Right ventricle myocardium inferior (tissue), 1 donor: ENCODE data around the gene FDX1. TPM values are rescaled to one million over a fixed set of nuclear protein-coding genes. Genes with fewer than 3 reads are reported as not detected.

ENCODE experiments used
- ATAC-seq: fragments of 200-7000 bp; cut with Tn5 transposase; one replicate; pipeline ENCODE4 v1.9.1; 2020; ENCODE audit warnings: mild to moderate bottlenecking, moderate library complexity
- DNase-seq: peaks from one replicate; pipeline ENCODE4 v3.0.0; 2021; ENCODE audit errors: missing footprints
- intact Hi-C: fragments of 100-400 bp; cut with DNase I; formaldehyde crosslinking; loops from one replicate; pipeline ENCODE4 v1.11.0; 2022
- total RNA-seq: library from RNA; stranded (reverse); fragmentation: NEBNext Ultra II Directional; extraction: Animal tissue kit (Norgen Biotek cat#: 25700); gene quantifications from one replicate; pipeline ENCODE4 v1.2.1, GENCODE V29; 2021
- donor health status: DM: no; HTN: yes; CAD: no; lungs with severe emphysema.

The FDX1 gene
- total RNA-seq, 1 donor from 2014 or later, result 22.5 TPM

GRCh38 chr11:110490886-110491285, 61.1 kb downstream of the FDX1 start:
- no peak for DNase-seq
- ATAC-seq, result no peak
- intact Hi-C loops, result no loop called here

DNA sequence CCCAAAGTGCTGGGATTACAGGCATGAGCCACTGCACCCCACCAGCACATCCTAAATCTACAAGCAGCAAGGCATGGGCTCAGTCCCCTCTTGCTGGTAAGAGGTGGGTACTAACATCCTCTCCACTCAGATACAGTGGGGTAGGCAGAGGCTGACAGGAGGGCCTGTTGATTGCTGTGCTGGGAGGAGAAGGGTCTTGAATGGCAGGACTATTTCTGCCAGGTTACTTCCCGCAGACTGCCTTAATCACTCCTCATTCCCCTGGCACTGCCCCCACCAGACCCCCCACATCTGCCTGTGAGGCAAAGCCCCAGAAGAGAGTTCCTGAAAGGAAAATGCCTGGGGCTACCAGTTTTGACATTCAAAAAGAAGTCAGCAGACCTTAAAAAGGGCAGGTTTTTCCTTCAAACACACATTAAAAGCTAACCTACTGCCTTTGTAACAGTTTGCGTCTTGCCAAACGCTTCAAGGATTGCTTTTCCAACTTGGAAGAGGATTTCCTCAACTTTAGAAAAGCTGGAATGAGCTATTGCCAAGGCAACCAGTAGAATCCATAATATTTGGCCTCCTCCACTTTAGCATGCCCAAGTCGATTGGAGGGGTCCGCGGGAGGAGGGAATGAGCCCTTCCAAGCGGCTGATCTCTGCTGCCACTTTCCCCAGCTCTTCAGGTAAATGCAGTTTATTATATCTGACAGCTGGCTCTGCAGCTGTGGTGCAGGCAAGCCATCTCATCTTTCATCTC, 62.0 kb downstream of the FDX1 start:
- intact Hi-C loops, result no loop called here
- DNase-seq (peak; percentile 33), ATAC-seq (no peak)

DNA sequence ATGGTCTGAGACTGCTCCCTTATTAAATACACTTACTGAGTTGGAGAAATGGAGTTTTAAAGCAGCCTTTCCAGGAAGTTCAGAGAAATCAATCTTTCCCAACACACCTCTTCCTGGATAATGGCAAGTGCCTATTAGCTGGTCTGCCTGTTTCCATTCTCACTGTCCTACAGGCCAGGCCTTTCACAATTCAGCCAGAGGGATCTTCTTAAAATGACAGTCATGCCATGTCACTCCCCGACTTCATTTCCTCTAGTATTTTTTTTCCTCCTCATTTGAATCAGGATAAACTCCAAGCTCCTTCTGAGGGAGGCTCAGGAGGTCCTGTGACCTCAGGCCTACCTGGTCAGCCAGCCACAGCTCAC, 62.6 kb downstream of the FDX1 start:
- intact Hi-C loops, result no loop called here
- DNase-seq (no peak), ATAC-seq (no peak)

DNA sequence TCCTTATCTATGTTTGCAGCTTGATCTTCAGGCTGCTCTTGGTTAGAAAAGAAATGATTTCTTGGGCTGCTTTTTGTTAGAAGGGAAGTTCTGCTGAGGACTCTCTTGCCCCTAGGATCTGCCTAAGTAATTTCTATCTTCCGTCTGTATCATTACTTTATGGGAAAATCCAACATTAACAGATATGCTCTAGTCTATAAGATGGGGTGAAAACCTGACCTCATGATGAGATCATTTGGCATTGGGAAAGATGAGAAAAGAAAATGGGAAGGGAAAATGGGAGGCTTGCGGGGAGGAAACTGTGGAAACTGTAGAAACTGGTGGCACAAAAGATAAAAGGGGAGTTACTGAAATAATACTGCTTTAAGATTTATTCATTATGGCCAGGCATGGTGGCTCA, 63.6 kb downstream of the FDX1 start:
- ATAC-seq (no peak), DNase-seq (no peak)
- intact Hi-C loops, result no loop called here

- DNase-seq, result no peak
- intact Hi-C loops, result no loop called here
- peak; percentile 79 for ATAC-seq
Observed at GRCh38 chr11:110497231-110497978, 67.7 kb downstream of the FDX1 start.

GRCh38 chr11:110501428-110501827, 71.7 kb downstream of the FDX1 start:
- intact Hi-C loops, result no loop called here
- no peak for DNase-seq

DNA sequence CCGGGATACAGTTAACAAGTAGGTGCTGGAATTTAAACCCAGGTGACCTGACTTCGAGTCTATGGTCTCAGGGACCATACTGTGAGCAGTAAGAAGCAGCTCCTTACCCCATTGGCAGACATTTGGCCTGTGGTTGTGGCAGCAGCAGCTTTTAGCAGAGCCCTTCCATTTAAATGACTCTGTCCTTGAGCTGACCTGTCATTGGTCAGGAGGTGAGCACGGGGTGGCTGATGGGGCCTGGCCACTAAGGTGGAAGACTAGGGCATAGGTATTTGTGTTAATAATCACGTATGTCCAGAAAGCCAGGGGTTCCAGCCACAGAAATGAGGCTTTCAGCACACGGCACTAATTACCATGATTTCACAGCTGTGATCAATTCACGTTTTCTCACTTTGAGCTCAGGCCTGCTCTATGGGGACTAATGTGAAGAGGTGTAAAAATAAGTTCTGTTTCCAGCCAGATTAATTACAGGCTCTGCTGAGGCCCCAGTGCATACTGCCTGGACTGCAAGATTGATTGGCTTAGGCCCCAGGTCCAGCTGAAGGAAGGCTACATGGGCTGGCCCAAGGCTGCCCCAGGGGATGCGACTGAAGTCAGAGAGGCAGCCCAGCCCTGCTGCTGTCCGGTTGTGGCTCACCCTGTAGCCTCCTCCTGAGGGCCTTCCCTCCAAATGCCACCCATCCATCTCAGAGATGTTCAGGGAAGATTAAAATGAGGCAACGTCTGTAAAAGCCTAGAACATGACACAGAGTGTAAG, 76.0 kb downstream of the FDX1 start:
- DNase-seq (peak; percentile 62), ATAC-seq (peak; percentile 79)
- intact Hi-C loops, result no loop called here

More at GRCh38 chr11:110501428-110501827, 71.7 kb downstream of the FDX1 start:
- ATAC-seq, result peak; percentile 48

DNA sequence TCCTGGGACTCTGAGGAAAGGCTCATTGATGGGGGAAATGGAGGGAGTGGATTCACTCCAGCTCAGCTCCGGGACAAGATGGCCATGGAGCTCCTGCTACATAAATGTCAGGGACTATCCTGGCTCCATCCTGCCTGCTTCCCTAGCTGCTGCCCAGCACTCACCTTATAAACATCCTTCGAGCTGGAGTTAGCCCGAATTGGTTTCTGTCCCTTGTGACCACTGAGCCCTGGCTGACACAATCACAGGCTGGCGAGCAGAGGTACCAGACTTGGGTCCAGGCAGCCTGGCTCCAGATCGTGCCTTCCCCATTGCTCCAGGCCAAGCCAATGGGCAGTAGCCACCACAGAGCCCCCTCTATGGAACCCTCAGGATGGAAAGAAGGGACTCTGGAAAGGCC, 77.6 kb downstream of the FDX1 start:
- ATAC-seq (no peak), DNase-seq (peak; percentile 50)
- intact Hi-C loops, result no loop called here

- no peak for ATAC-seq
- intact Hi-C loops, result no loop called here
- no peak for DNase-seq
Observed at GRCh38 chr11:110508786-110509185, 79.0 kb downstream of the FDX1 start.

DNA sequence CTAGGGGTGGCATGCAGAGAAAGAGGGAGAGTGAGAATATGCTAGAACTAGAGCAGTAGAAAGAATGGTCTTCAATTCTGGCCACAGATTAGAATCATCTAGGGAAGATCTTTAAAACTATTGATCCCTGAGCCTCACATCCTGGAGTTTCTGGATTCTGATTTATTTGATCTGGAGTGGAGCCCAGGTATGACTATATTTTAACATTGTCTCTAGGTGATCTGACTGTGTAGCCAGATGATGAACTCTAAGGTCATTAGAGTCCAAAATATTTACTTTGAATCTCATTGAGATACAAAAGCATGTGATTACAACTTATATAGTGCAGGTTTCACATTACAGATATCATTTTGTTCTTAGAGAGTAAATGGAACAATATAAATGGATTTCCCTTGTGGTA, 79.7 kb downstream of the FDX1 start:
- DNase-seq (no peak), ATAC-seq (no peak)
- intact Hi-C loops, result no loop called here

- ATAC-seq (no peak), DNase-seq (no peak)
- intact Hi-C loops, result no loop called here
Observed at GRCh38 chr11:110512026-110512425, 82.3 kb downstream of the FDX1 start.

DNA sequence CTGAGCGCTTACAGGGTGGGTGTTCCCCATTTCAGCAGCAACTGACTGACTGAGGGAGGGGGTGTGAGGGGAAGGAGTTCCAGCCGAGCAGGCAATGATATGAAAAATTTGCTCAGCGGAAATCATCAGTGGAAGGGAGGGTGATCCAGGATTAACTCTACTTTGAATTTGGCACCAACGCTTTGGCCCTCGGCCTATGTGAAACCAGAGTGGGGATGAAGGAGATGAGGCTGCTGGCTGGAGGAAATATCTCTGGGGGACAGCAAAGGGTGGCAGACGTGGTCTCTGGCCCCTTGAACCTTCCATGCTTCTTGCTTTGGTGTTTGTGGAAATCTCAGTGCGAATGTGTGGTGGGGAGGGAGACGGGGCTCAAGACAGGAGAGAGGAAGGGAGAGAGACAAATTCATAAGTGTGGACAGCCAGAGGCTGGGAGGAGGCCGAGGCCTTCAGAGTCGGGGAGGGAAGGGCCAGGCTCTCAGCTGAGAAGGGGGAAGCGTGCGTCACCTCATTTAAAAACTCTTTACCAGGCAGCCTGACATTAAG, 83.6 kb downstream of the FDX1 start:
- ATAC-seq, result no peak
- intact Hi-C loops, result no loop called here
- DNase-seq, result no peak

- intact Hi-C loops, result no loop called here
- no peak for DNase-seq
- no peak for ATAC-seq
Observed at GRCh38 chr11:110513846-110514437, 84.2 kb downstream of the FDX1 start.

Other genes with a start within 250 kb of the FDX1 start
- 116 TPM for gene RDX, start 133.3 kb upstream of the FDX1 start, total RNA-seq